K562 (cell line): ENCODE results near the gene TRDMT1. TPM values are rescaled to one million over a fixed set of nuclear protein-coding genes. Genes with fewer than 3 reads are reported as not detected.
A peak's percentile ranks its signal among the peaks of the same experiment; 100 is the strongest.

Experiments used
- KDM4B ChIP-seq, 2 experiments: fragments of 450-650 bp in 1 of 2; sonication (generic) in 1 of 2; IDR thresholded peaks; 2 replicates each; pipeline ENCODE4 v1.6.1; 2016 to 2017; ENCODE audit warnings: borderline replicate concordance in 2 of 2, antibody characterized with exemption in 1 of 2, low read depth in 1 of 2, mild to moderate bottlenecking in 1 of 2
- MIER1 ChIP-seq: fragments of 450-650 bp; IDR thresholded peaks from 2 replicates; pipeline ENCODE4 v1.6.1; 2016; ENCODE audit warnings: antibody characterized with exemption, mild to moderate bottlenecking, low read depth
- MYNN ChIP-seq, 2 experiments: sonication (generic); formaldehyde crosslinking in 1 of 2; IDR thresholded peaks; 2 replicates each; pipeline versions ENCODE4 v1.5.0 to v1.6.1; 2016 to 2020; ENCODE audit warnings: antibody characterized with exemption in 1 of 2, missing genetic modification reagents in 1 of 2
- RBM22 ChIP-seq: fragments of 200-400 bp; formaldehyde crosslinking; IDR thresholded peaks from 2 replicates; pipeline ENCODE4 v1.6.1; 2018; ENCODE audit warnings: low read length, low read depth; ENCODE audit not compliant: poor library complexity, severe bottlenecking
- RFX1 ChIP-seq: fragments of 450-650 bp; IDR thresholded peaks from 2 replicates; pipeline ENCODE4 v1.6.1; 2016; ENCODE audit warnings: mild to moderate bottlenecking, moderate library complexity
- SNRNP70 ChIP-seq: fragments of 200-400 bp; formaldehyde crosslinking; optimal IDR thresholded peaks from 2 replicates; pipeline ENCODE3; 2017; ENCODE audit warnings: low read depth, low read length
- TBL1XR1 ChIP-seq, 2 experiments: IDR thresholded peaks; 2 replicates each; pipeline ENCODE4 v1.6.1; 2012; ENCODE audit warnings: improper control_type of control experiment in 2 of 2, low read length in 2 of 2, mild to moderate bottlenecking in 1 of 2
- TEAD1 ChIP-seq, 2 experiments: fragments of 450-650 bp in 1 of 2; sonication (generic) in 1 of 2; formaldehyde crosslinking; IDR thresholded peaks; 2 replicates each; pipeline versions ENCODE4 v1.4.0 to v1.8.0; 2020 to 2022; ENCODE audit warnings: mild to moderate bottlenecking in 2 of 2, missing genetic modification reagents in 1 of 2
- YBX1 ChIP-seq: fragments of 450-650 bp; IDR thresholded peaks from 2 replicates; pipeline ENCODE4 v1.7.1; 2016; ENCODE audit warnings: mild to moderate bottlenecking
- ZFX ChIP-seq: sonication (generic); formaldehyde crosslinking; IDR thresholded peaks from 2 replicates; pipeline ENCODE4 v1.8.0; 2022; ENCODE audit warnings: mild to moderate bottlenecking, missing genetic modification reagents, moderate library complexity
- ZKSCAN1 ChIP-seq: fragments of 150-350 bp; IDR thresholded peaks from 2 replicates; pipeline ENCODE4 v1.6.1; 2016; ENCODE audit warnings: low read depth, low read length
- ZNF174 ChIP-seq: fragments of 250-450 bp; sonication (Bioruptor Pico); IDR thresholded peaks from 2 replicates; pipeline ENCODE4 v1.4.0; 2020; ENCODE audit warnings: mild to moderate bottlenecking
- ZNF318 ChIP-seq, 2 experiments: fragments of 450-650 bp; IDR thresholded peaks; 2 replicates each; pipeline ENCODE4 v1.6.1; 2016; ENCODE audit warnings: mild to moderate bottlenecking in 2 of 2, borderline replicate concordance in 1 of 2, low read depth in 1 of 2, moderate library complexity in 1 of 2
- ZNF717 ChIP-seq: fragments of 250-450 bp; sonication (Bioruptor Pico); IDR thresholded peaks from 2 replicates; pipeline ENCODE4 v1.5.0; 2021
- ZNF76 ChIP-seq: fragments of 250-450 bp; sonication (Bioruptor Pico); IDR thresholded peaks from 2 replicates; pipeline ENCODE4 v1.4.0; 2020; ENCODE audit warnings: mild to moderate bottlenecking, moderate library complexity, borderline replicate concordance
- ZNF77 ChIP-seq: fragments of 250-450 bp; sonication (Bioruptor Pico); IDR thresholded peaks from 2 replicates; pipeline ENCODE4 v1.5.0; 2020
- polyA plus RNA-seq, 8 experiments: library from polyadenylated mRNA; depleted of rRNA in 4 of 8; stranded (reverse) in 5 of 8; unstranded in 3 of 8; fragments of >200 nt; fragmentation: Nextera tagmentation in 2 of 8; fragmentation: Illumina TruSeq in 1 of 8; extraction: Ambion mirVana in 2 of 8; extraction: Trizol in 1 of 8; gene quantifications; 2 replicates each; pipeline versions ENCODE4 v1.2.1 to v1.2.3, GENCODE V29; 2011 to 2014; ENCODE audit warnings: inconsistent platforms in 1 of 8, missing spikeins in 1 of 8
- total RNA-seq, 7 experiments: library from RNA; depleted of rRNA in 6 of 7; stranded (reverse); fragments of >200 nt in 6 of 7; fragmentation: Illumina TruSeq in 2 of 7; extraction: Trizol in 2 of 7; gene quantifications; 2 replicates each; pipeline versions ENCODE4 v1.2.1 to v1.2.3, GENCODE V29; 2011 to 2021; ENCODE audit warnings: low replicate concordance in 1 of 7
- TF ChIP-seq, protein P1 (sequence below): fragments of 250-450 bp; sonication (Bioruptor Pico); IDR thresholded peaks from 2 replicates; pipeline ENCODE4 v1.4.0; 2020; ENCODE audit warnings: borderline replicate concordance
- TF ChIP-seq, protein P2 (sequence below): sonication (generic); formaldehyde crosslinking; IDR thresholded peaks from 2 replicates; pipeline ENCODE4 v1.8.0; 2022; ENCODE audit warnings: mild to moderate bottlenecking, missing genetic modification reagents

TRDMT1 gene
- total and polyA plus RNA-seq, 9 of the 15 experiments (the other 6 are each of a cell fraction or from before 2014, with no cell fraction given), result 5.4 to 12.6 (median 9.3) TPM

DNA sequence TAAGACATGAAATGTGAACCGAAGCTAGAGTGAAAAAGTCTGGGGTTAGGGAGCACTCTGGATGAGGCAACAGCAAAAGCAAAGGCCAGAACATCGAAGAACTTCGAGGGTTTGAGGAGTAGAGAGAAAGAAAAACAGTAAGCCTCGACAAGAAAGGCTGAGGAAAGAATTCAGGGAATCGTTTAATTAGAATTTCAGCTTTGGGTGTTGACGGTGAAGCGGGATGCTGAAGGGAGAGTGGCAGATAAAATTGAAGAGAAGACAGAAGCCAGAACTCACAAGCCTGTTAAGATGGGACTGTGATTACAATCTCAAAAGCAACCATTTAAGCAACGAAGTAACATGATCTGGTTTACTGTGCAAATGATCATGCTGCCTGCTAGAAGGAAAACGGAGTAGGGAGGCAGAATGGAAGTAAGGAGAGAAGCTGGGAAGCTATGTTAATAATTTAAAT is 2.1 kb downstream of the TRDMT1 start (continued):
- TF ChIP-seq, protein P1, sequence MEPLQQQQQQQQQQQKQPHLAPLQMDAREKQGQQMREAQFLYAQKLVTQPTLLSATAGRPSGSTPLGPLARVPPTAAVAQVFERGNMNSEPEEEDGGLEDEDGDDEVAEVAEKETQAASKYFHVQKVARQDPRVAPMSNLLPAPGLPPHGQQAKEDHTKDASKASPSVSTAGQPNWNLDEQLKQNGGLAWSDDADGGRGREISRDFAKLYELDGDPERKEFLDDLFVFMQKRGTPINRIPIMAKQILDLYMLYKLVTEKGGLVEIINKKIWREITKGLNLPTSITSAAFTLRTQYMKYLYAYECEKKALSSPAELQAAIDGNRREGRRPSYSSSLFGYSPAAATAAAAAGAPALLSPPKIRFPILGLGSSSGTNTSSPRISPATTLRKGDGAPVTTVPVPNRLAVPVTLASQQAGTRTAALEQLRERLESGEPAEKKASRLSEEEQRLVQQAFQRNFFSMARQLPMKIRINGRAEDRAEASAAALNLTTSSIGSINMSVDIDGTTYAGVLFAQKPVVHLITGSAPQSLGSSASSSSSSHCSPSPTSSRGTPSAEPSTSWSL (CRISPR knock-in tag), result no peak
- TF ChIP-seq ZKSCAN1, result no peak
- TF ChIP-seq ZNF318 (IDR thresholded peaks at IDR 0.05; ENCODE audit: borderline replicate concordance in 1 of 2, low read depth in 1 of 2), result no peak
- TF ChIP-seq ZNF174 (CRISPR knock-in tag), result no peak
- TF ChIP-seq, protein P2, sequence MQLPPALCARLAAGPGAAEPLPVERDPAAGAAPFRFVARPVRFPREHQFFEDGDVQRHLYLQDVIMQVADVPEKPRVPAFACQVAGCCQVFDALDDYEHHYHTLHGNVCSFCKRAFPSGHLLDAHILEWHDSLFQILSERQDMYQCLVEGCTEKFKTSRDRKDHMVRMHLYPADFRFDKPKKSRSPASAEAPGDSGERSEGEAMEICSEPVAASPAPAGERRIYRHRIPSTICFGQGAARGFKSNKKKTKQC (CRISPR knock-in tag), result no peak
- no peak for TF ChIP-seq ZNF717 (CRISPR knock-in tag)
- no peak for TF ChIP-seq RBM22
- TF ChIP-seq TBL1XR1 (IDR thresholded peaks at IDR 0.05; ENCODE audit: low read length in 2 of 2), result no peak; a peak in 1 of 4 replicates
- TF ChIP-seq KDM4B (IDR thresholded peaks at IDR 0.05; ENCODE audit: borderline replicate concordance in 2 of 2, low read depth in 1 of 2), result no peak
- no peak for TF ChIP-seq RFX1
- no peak for TF ChIP-seq ZNF76 (CRISPR knock-in tag)
- no peak for TF ChIP-seq YBX1
- no peak for TF ChIP-seq TEAD1 (CRISPR knock-in tag; IDR thresholded peaks at IDR 0.05)
- TF ChIP-seq ZFX (CRISPR knock-in tag), result peak; percentile 30; the same call in 1 of the 2 replicates
- TF ChIP-seq SNRNP70, result no peak
- no peak for TF ChIP-seq MYNN (IDR thresholded peaks at IDR 0.05)
- no peak for TF ChIP-seq MYNN (CRISPR knock-in tag; IDR thresholded peaks at IDR 0.05)
- no peak for TF ChIP-seq ZNF77 (CRISPR knock-in tag)
- TF ChIP-seq MIER1, result no peak
